H9 (cell line): Measurements from ENCODE around the gene PPIP5K1. TPM values are rescaled to one million over a fixed set of nuclear protein-coding genes. Genes with fewer than 3 reads are reported as not detected.

Experiments
- DNase-seq: peaks from one replicate; pipeline ENCODE4 v3.0.0-alpha.2; 2017
- H2AFZ ChIP-seq: one replicate; pipeline ENCODE4 v1.6.1; 2013; ENCODE audit warnings: mild to moderate bottlenecking, low read length, control low read depth, moderate library complexity
- H2AK5ac ChIP-seq: 2 replicates; pipeline ENCODE4 v1.6.1; 2013; ENCODE audit warnings: low read length, control low read depth, mixed read lengths; ENCODE audit not compliant: insufficient read length
- H2BK120ac ChIP-seq: one replicate; pipeline ENCODE4 v1.6.1; 2013; ENCODE audit warnings: low read depth, mild to moderate bottlenecking, low read length, control low read depth, inconsistent platforms; ENCODE audit not compliant: poor library complexity, severe bottlenecking
- H2BK12ac ChIP-seq: 2 replicates; pipeline ENCODE4 v1.6.1; 2013; ENCODE audit warnings: low read length, control low read depth, mixed read lengths, low read depth; ENCODE audit not compliant: insufficient read length
- H2BK15ac ChIP-seq: 2 replicates; pipeline ENCODE4 v1.6.1; 2013; ENCODE audit warnings: low read depth, low read length, control low read depth
- H2BK20ac ChIP-seq: one replicate; pipeline ENCODE4 v1.6.1; 2013; ENCODE audit warnings: low read depth, mild to moderate bottlenecking, low read length, control low read depth, inconsistent platforms; ENCODE audit not compliant: poor library complexity, severe bottlenecking
- H2BK5ac ChIP-seq: 2 replicates; pipeline ENCODE4 v1.6.1; 2013; ENCODE audit warnings: low read length, control low read depth, mixed read lengths; ENCODE audit not compliant: insufficient read length
- H3K14ac ChIP-seq: 2 replicates; pipeline ENCODE4 v1.6.1; 2013; ENCODE audit warnings: low read length, control low read depth; ENCODE audit not compliant: insufficient read depth
- H3K18ac ChIP-seq: 2 replicates; pipeline ENCODE4 v1.6.1; 2013; ENCODE audit warnings: low read depth, mild to moderate bottlenecking, mixed read lengths, low read length, control low read depth; ENCODE audit not compliant: insufficient read length
- H3K23ac ChIP-seq: 2 replicates; pipeline ENCODE4 v1.6.1; 2013; ENCODE audit warnings: low read length, control low read depth, mixed read lengths, low read depth; ENCODE audit not compliant: insufficient read length
- H3K23me2 ChIP-seq: 2 replicates; pipeline ENCODE4 v1.6.1; 2013; ENCODE audit warnings: low read depth, mild to moderate bottlenecking, mixed read lengths, low read length, control low read depth; ENCODE audit not compliant: insufficient read length, poor library complexity, severe bottlenecking
- H3K27ac ChIP-seq: 2 replicates; pipeline ENCODE4 v1.5.1; 2013; ENCODE audit warnings: low read length, control low read depth, mixed read lengths, low read depth; ENCODE audit not compliant: insufficient read length
- H3K27me3 ChIP-seq: 2 replicates; pipeline ENCODE4 v1.6.1; 2013; ENCODE audit warnings: low read length, control low read depth, inconsistent platforms; ENCODE audit not compliant: insufficient read depth
- H3K4ac ChIP-seq: 2 replicates; pipeline ENCODE4 v1.6.1; 2013; ENCODE audit warnings: low read depth, mild to moderate bottlenecking, control low read depth, inconsistent platforms, low read length, moderate library complexity
- H3K4me1 ChIP-seq: 2 replicates; pipeline ENCODE4 v1.6.1; 2013; ENCODE audit warnings: low read length, control low read depth, inconsistent platforms; ENCODE audit not compliant: insufficient read depth
- H3K4me2 ChIP-seq: 2 replicates; pipeline ENCODE4 v1.6.1; 2013; ENCODE audit warnings: low read length, control low read depth, mixed read lengths; ENCODE audit not compliant: insufficient read length, insufficient read depth
- H3K56ac ChIP-seq: 2 replicates; pipeline ENCODE4 v1.6.1; 2013; ENCODE audit warnings: low read depth, mild to moderate bottlenecking, mixed read lengths, low read length, control low read depth; ENCODE audit not compliant: insufficient read length
- H3K79me1 ChIP-seq: 2 replicates; pipeline ENCODE4 v1.6.1; 2013; ENCODE audit warnings: low read depth, mild to moderate bottlenecking, moderate library complexity, low read length, control low read depth, inconsistent platforms; ENCODE audit not compliant: insufficient read depth, poor library complexity, severe bottlenecking
- H3K79me2 ChIP-seq: 2 replicates; pipeline ENCODE4 v1.6.1; 2013; ENCODE audit warnings: low read length, control low read depth, inconsistent platforms; ENCODE audit not compliant: insufficient read depth
- H3K9ac ChIP-seq: 2 replicates; pipeline ENCODE4 v1.6.1; 2013; ENCODE audit warnings: low read length, control low read depth, mixed read lengths; ENCODE audit not compliant: insufficient read length; ENCODE audit errors: extremely low read depth
- H3K9me3 ChIP-seq: one replicate; pipeline ENCODE4 v1.6.1; 2013; ENCODE audit warnings: low read depth, low read length, inconsistent platforms; ENCODE audit not compliant: control insufficient read depth
- H3T11ph ChIP-seq: one replicate; pipeline ENCODE4 v1.6.1; 2013; ENCODE audit warnings: mild to moderate bottlenecking, low read length, control low read depth, inconsistent platforms
- H4K20me1 ChIP-seq: one replicate; pipeline ENCODE4 v1.6.1; 2013; ENCODE audit not compliant: control insufficient read depth, insufficient read length, insufficient read depth
- H4K5ac ChIP-seq: 2 replicates; pipeline ENCODE4 v1.6.1; 2013; ENCODE audit warnings: low read depth, mild to moderate bottlenecking, mixed read lengths, low read length, control low read depth; ENCODE audit not compliant: insufficient read length
- H4K8ac ChIP-seq: replicated peaks from 2 replicates; pipeline ENCODE4 v1.6.1; 2013; ENCODE audit warnings: low read length, control low read depth, mixed read lengths, low read depth; ENCODE audit not compliant: insufficient read length
- H4K91ac ChIP-seq: 2 replicates; pipeline ENCODE4 v1.6.1; 2013; ENCODE audit warnings: low read depth, mild to moderate bottlenecking, moderate library complexity, mixed read lengths, low read length, control low read depth; ENCODE audit not compliant: insufficient read length
- H3K27ac Mint-ChIP-seq, 3 experiments: 2 replicates in 2 of 3; 3 replicates in 1 of 3; pipeline ENCODE4 v1.8.0; 2020 to 2021; ENCODE audit warnings: mixed read lengths in 3 of 3, mild to moderate bottlenecking in 1 of 3, moderate library complexity in 1 of 3
- H3K27me3 Mint-ChIP-seq: 2 replicates; pipeline ENCODE4 v1.8.0; 2021; ENCODE audit warnings: low read depth, mild to moderate bottlenecking, moderate library complexity, mixed read lengths
- H3K36me3 Mint-ChIP-seq, 3 experiments: 2 replicates in 2 of 3; 3 replicates in 1 of 3; pipeline ENCODE4 v1.8.0; 2020 to 2021; ENCODE audit warnings: low read depth in 3 of 3, mixed read lengths in 3 of 3; ENCODE audit not compliant: insufficient read depth in 1 of 3
- H3K4me1 Mint-ChIP-seq, 2 experiments: 2 replicates each; pipeline ENCODE4 v1.8.0; 2020; ENCODE audit warnings: mixed read lengths in 2 of 2
- H3K4me3 Mint-ChIP-seq, 2 experiments: 2 replicates in 1 of 2; 3 replicates in 1 of 2; pipeline ENCODE4 v1.8.0; 2020 to 2021; ENCODE audit warnings: mild to moderate bottlenecking in 2 of 2, mixed read lengths in 2 of 2, moderate library complexity in 1 of 2
- H3K9me3 Mint-ChIP-seq, 2 experiments: 2 replicates in 1 of 2; 3 replicates in 1 of 2; pipeline ENCODE4 v1.8.0; 2020; ENCODE audit warnings: mild to moderate bottlenecking in 2 of 2, mixed read lengths in 2 of 2, moderate library complexity in 1 of 2
- CTCF ChIP-seq: fragments of 200-600 bp; sonication (generic); conservative IDR thresholded peaks from 3 replicates; pipeline ENCODE4 v1.8.0; 2021; ENCODE audit warnings: antibody characterized with exemption, mild to moderate bottlenecking
- whole genome bisulfite sequencing: extraction: QIAGEN DNeasy Blood & Tissue Kit; methylation state at CpG from one replicate; pipeline ENCODE4 v1.1.7; 2013; ENCODE audit warnings: missing lambda C conversion rate, low lambda C conversion rate, mixed read lengths; ENCODE audit not compliant: insufficient read length; ENCODE audit errors: extremely low coverage; 5-methylcytosine and 5-hydroxymethylcytosine counted together
- total RNA-seq: library from RNA; stranded (reverse); gene quantifications from 2 replicates; pipeline ENCODE4 v1.2.1, GENCODE V29; 2021

PPIP5K1 gene
- total RNA-seq, 1 experiment from 2014 or later: 28.5 TPM

- Histone ChIP-seq H2BK20ac (no peak overlapping the region), H4K91ac (no peak overlapping the region), H2AK5ac (no peak overlapping the region), H3T11ph (no peak overlapping the region), H3K27ac (peak overlapping the region; percentile 40), H4K20me1 (no peaks in the 10 kb centered on the region), H3K4me1 (no peaks in the 10 kb centered on the region; the same call in 1 of the 2 replicates), H4K8ac (no peak overlapping the region), H2BK5ac (no peak overlapping the region), H3K4ac (no peak overlapping the region), H3K56ac (no peak overlapping the region), H3K79me2 (peaks cover 2% of the 10 kb centered on the region; the same call in 1 of the 2 replicates), H3K9ac (no peak overlapping the region), H3K27me3 (no peaks in the 10 kb centered on the region), H2BK15ac (no peak overlapping the region), H4K5ac (no peak overlapping the region), H3K9me3 (no peaks in the 10 kb centered on the region), H3K23me2 (no peaks in the 10 kb centered on the region), H3K18ac (no peak overlapping the region), H2AFZ (no peak overlapping the region), H3K4me2 (no peak overlapping the region), H3K23ac (no peak overlapping the region), H2BK120ac (no peak overlapping the region), H3K79me1 (no peaks in the 10 kb centered on the region), H3K14ac (no peak overlapping the region), H2BK12ac (no peak overlapping the region)
- Mint-ChIP-seq H3K27ac (peak overlapping the region; percentile 3 to 86 (median 27); a peak in 5 of 7 replicates), H3K4me3 (no peak overlapping the region), H3K9me3 (no peaks in the 10 kb centered on the region), H3K36me3 (peaks cover 49 to 80% (median 70%) of the 10 kb centered on the region in 3 experiments), H3K4me1 (peaks cover 0 to 4% of the 10 kb centered on the region in 2 experiments; a peak in 1 of 4 replicates), H3K27me3 (no peaks in the 10 kb centered on the region)
- no peak for TF ChIP-seq CTCF
- DNase-seq: no peak
- whole genome bisulfite sequencing: no CpG with 5 or more reads among the region's 2 CpGs
Observed at GRCh38 chr15:43484455-43484854, 105.6 kb downstream of the PPIP5K1 start.

Other genes with a start within 250 kb of the PPIP5K1 start
- gene ZSCAN29, start 219.2 kb downstream of the PPIP5K1 start, total RNA-seq: 46.7 and 52.5 TPM in 2 replicates
- 23.5 and 24.6 TPM in 2 replicates for gene TUBGCP4, start 219.1 kb downstream of the PPIP5K1 start, total RNA-seq
- gene TP53BP1, start 97.1 kb downstream of the PPIP5K1 start, total RNA-seq: 74.5 and 81.5 TPM in 2 replicates
- 2.5 TPM in 2 replicates for gene MAP1A, start 72.6 kb downstream of the PPIP5K1 start, total RNA-seq
- 31.0 and 36.7 TPM in 2 replicates for gene CKMT1B, start 3.8 kb upstream of the PPIP5K1 start, total RNA-seq
- 0.61 and 0.97 TPM in 2 replicates for gene STRC, start 28.6 kb upstream of the PPIP5K1 start, total RNA-seq
- 1.6 and 4.6 TPM in 2 replicates for gene CATSPER2, start 58.6 kb upstream of the PPIP5K1 start, total RNA-seq
- gene CKMT1A, start 103.7 kb upstream of the PPIP5K1 start, total RNA-seq: 35.5 and 38.4 TPM in 2 replicates
- 524 and 536 TPM in 2 replicates for gene PDIA3, start 156.2 kb upstream of the PPIP5K1 start, total RNA-seq
- 6.4 and 7.2 TPM in 2 replicates for gene ELL3, start 186.8 kb upstream of the PPIP5K1 start, total RNA-seq
- 819 and 831 TPM in 2 replicates for gene SERF2, start 202.1 kb upstream of the PPIP5K1 start, total RNA-seq
- gene SERINC4, start 210.0 kb upstream of the PPIP5K1 start, total RNA-seq: 0.17 and 0.26 TPM in 2 replicates
- 25.4 and 25.9 TPM in 2 replicates for gene HYPK, start 210.4 kb upstream of the PPIP5K1 start, total RNA-seq
- gene MFAP1, start 234.5 kb upstream of the PPIP5K1 start, total RNA-seq: 44.7 and 47.8 TPM in 2 replicates
- gene WDR76, start 236.8 kb upstream of the PPIP5K1 start, total RNA-seq: 29.6 and 31.1 TPM in 2 replicates